ENCODE measurements around the gene DFFB. TPM values are rescaled to one million over a fixed set of nuclear protein-coding genes. Genes with fewer than 3 reads are reported as not detected.

Gene DFFB
- total RNA-seq, 1 experiment from 2014 or later = 9.0 TPM

- no peaks in the 10 kb centered on the region for H3K36me3 ChIP-seq (ENCODE audit: control insufficient read depth in 1 of 2, insufficient read depth in 2 of 2, low read length in 2 of 2)
- no peaks in the 10 kb centered on the region for H3K9me3 ChIP-seq (ENCODE audit: control insufficient read depth in 1 of 2, insufficient read depth in 1 of 2, low read depth in 1 of 2, low read length in 2 of 2)
- no TSS peak for BruUV-seq (replicated peaks)
- ChIA-PET RAD21 (ENCODE audit: low non-redundant PET in 1 of 2, low total read pairs in 2 of 2, uncharacterized antibody in 2 of 2, unreplicated experiment in 2 of 2) (no interaction called here), CTCF (no interaction called here), POLR2A (no interaction called here)
- H2AFZ ChIP-seq (ENCODE audit: low read depth, low read length, poor library complexity, severe bottlenecking) = no peak overlapping the region
- H3K9me2 ChIP-seq (ENCODE audit: insufficient read depth) = no peaks in the 10 kb centered on the region
- no peak overlapping the region for H3K4me2 ChIP-seq (ENCODE audit: low read length)
- ATAC-seq = no peak
- peaks cover 7 to 10% of the 10 kb centered on the region in 2 experiments; a peak in 3 of 4 replicates for H3K4me1 ChIP-seq (ENCODE audit: control insufficient read depth in 1 of 2, insufficient read depth in 2 of 2, low read length in 2 of 2)
- DNase-seq (ENCODE audit: low read depth, low spot score) = no peak
- H3K4me3 ChIP-seq (replicated peaks in 1 of 2; ENCODE audit: low read depth in 1 of 2, low read length in 2 of 2) = no peak overlapping the region
- no peaks in the 10 kb centered on the region for H3K79me2 ChIP-seq (ENCODE audit: insufficient read depth, low read length)
- no peaks in the 10 kb centered on the region for H4K20me1 ChIP-seq (ENCODE audit: insufficient read depth)
- H3K27me3 ChIP-seq (ENCODE audit: insufficient read depth, low read length) = no peaks in the 10 kb centered on the region
- H3K27ac ChIP-seq (ENCODE audit: low read depth, low read length) = no peak overlapping the region
- intact Hi-C loops (cut with micrococcal nuclease) = no loop called here
- TF ChIP-seq POLR2A (IDR thresholded peaks at IDR 0.05; ENCODE audit: borderline replicate concordance, extremely low read depth, insufficient read depth, insufficient read length) = no peak
- no peak for TF ChIP-seq ZFX (IDR thresholded peaks at IDR 0.05)
- TF ChIP-seq SP1 (IDR thresholded peaks at IDR 0.05; ENCODE audit: low read depth) = no peak
- H3K9ac ChIP-seq (ENCODE audit: low read length) = no peak overlapping the region
Observed at GRCh38 chr1:3814771-3815561, 42.3 kb upstream of the DFFB start.

DNA sequence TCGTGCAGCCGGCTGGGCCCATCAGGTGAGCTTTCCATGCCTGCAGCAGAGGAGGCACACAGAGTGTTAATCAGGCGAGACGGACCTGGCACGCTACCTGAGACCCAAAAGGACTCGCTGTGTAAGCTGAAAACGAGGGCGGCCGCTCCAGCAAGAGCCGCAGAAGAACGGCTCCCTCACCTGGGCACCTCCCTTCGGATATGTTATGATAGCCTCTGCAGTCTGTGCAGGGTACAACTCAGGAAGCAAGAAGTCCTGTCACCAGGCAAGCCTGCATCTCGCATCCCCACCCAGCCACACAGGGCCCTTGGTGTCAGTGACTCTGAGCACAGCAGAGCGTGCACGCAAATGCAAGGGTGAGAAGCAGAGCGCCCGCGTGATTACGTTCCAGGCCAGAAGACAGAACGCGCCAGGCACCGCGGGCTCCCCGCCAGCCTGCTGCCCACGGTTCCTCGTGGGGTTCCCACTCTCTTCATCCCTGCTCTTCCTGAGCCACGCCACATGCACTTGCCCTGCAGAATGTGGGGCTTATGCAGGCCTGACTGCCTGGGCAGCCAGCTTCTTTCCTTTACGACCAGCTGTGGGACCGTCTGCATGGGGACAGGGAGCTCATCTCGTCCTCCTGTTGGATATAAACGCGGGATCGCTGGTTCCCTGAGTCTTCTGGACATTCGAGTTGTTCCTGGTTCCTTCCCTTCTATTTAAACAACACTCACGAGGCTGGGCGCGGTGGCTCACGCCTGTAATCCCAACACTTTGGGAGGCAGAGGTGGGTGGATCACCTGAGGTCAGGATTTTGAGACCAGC lies 40.7 kb upstream of the DFFB start:
- Histone ChIP-seq H4K20me1 (ENCODE audit: insufficient read depth) (no peaks in the 10 kb centered on the region), H3K36me3 (ENCODE audit: control insufficient read depth in 1 of 2, insufficient read depth in 2 of 2, low read length in 2 of 2) (no peaks in the 10 kb centered on the region; a peak in 1 of 4 replicates), H3K9ac (ENCODE audit: low read length) (no peak overlapping the region), H3K27ac (ENCODE audit: low read depth, low read length) (no peak overlapping the region), H3K9me2 (ENCODE audit: insufficient read depth) (no peaks in the 10 kb centered on the region), H3K4me1 (ENCODE audit: control insufficient read depth in 1 of 2, insufficient read depth in 2 of 2, low read length in 2 of 2) (peaks cover 3% of the 10 kb centered on the region in 2 experiments; a peak in 3 of 4 replicates), H3K4me3 (replicated peaks in 1 of 2; ENCODE audit: low read depth in 1 of 2, low read length in 2 of 2) (no peak overlapping the region), H3K4me2 (ENCODE audit: low read length) (no peak overlapping the region), H3K79me2 (ENCODE audit: insufficient read depth, low read length) (no peaks in the 10 kb centered on the region), H2AFZ (ENCODE audit: low read depth, low read length, poor library complexity, severe bottlenecking) (no peak overlapping the region), H3K27me3 (ENCODE audit: insufficient read depth, low read length) (no peaks in the 10 kb centered on the region), H3K9me3 (ENCODE audit: control insufficient read depth in 1 of 2, insufficient read depth in 1 of 2, low read depth in 1 of 2, low read length in 2 of 2) (no peaks in the 10 kb centered on the region)
- BruUV-seq (replicated peaks) = no TSS peak
- DNase-seq (ENCODE audit: low read depth, low spot score) (no peak), ATAC-seq (no peak)
- CTCF ChIA-PET = no interaction called here
- POLR2A ChIA-PET = no interaction called here
- TF ChIP-seq CBX3 (IDR thresholded peaks at IDR 0.05; ENCODE audit: low read depth) = no peak
- RAD21 ChIA-PET (ENCODE audit: low non-redundant PET in 1 of 2, low total read pairs in 2 of 2, uncharacterized antibody in 2 of 2, unreplicated experiment in 2 of 2) = no interaction called here
- intact Hi-C loops (cut with micrococcal nuclease) = no loop called here
